GM12878 (cell line): ENCODE results near the gene MOAP1. TPM values are rescaled to one million over a fixed set of nuclear protein-coding genes. Genes with fewer than 3 reads are reported as not detected.

ENCODE experiments used
- CBX3 ChIP-seq: fragments of 200-600 bp; sonication (generic); IDR thresholded peaks from 2 replicates; pipeline ENCODE4 v1.6.1; 2016; ENCODE audit warnings: low read depth, borderline replicate concordance
- EGR1 ChIP-seq, 2 experiments: IDR thresholded peaks; 1 replicate in 1 of 2; 2 replicates in 1 of 2; pipeline ENCODE4 v1.6.1; 2011 to 2012; ENCODE audit warnings: low read depth in 2 of 2, low read length in 2 of 2, borderline replicate concordance in 1 of 2, mild to moderate bottlenecking in 1 of 2, moderate library complexity in 1 of 2
- EP300 ChIP-seq, 2 experiments: fragments of 150-350 bp in 1 of 2; IDR thresholded peaks; 2 replicates each; pipeline ENCODE4 v1.6.1; 2011 to 2012; ENCODE audit warnings: low read depth in 2 of 2, low read length in 2 of 2, borderline replicate concordance in 1 of 2, improper control_type of control experiment in 1 of 2, inconsistent platforms in 1 of 2; ENCODE audit not compliant: control insufficient read depth in 1 of 2
- JUND ChIP-seq: IDR thresholded peaks from 2 replicates; pipeline ENCODE4 v1.6.1; 2012; ENCODE audit warnings: low read depth, mild to moderate bottlenecking, low read length, improper control_type of control experiment, moderate library complexity
- KLF5 ChIP-seq: fragments of 450-650 bp; IDR thresholded peaks from 2 replicates; pipeline ENCODE4 v1.6.1; 2014; ENCODE audit warnings: mild to moderate bottlenecking; ENCODE audit not compliant: partially characterized antibody
- MEF2B ChIP-seq: fragments of 450-650 bp; IDR thresholded peaks from 2 replicates; pipeline ENCODE4 v1.6.1; 2018; ENCODE audit warnings: mild to moderate bottlenecking, moderate library complexity; ENCODE audit not compliant: partially characterized antibody, poor library complexity, severe bottlenecking
- MYC ChIP-seq: IDR thresholded peaks from 2 replicates; pipeline ENCODE4 v1.6.1; 2011; ENCODE audit warnings: mild to moderate bottlenecking, low read length, moderate library complexity, inconsistent platforms; ENCODE audit not compliant: insufficient read depth, insufficient replicate concordance, insufficient read length, severe bottlenecking
- NR2F1 ChIP-seq: fragments of 450-650 bp; conservative IDR thresholded peaks from 2 replicates; pipeline ENCODE4 v1.6.1; 2017; ENCODE audit warnings: mild to moderate bottlenecking
- RCOR1 ChIP-seq: conservative IDR thresholded peaks from 2 replicates; pipeline ENCODE4 v1.6.1; 2012; ENCODE audit warnings: low read depth, low read length, improper control_type of control experiment
- RELA ChIP-seq: fragments of 450-650 bp; IDR thresholded peaks from 2 replicates; pipeline ENCODE4 v1.8.0; 2014; ENCODE audit warnings: borderline replicate concordance; ENCODE audit not compliant: partially characterized antibody
- YY1 ChIP-seq: IDR thresholded peaks from 2 replicates; pipeline ENCODE4 v1.6.1; 2011; ENCODE audit warnings: low read depth, mild to moderate bottlenecking, low read length
- polyA plus RNA-seq, 11 experiments: library from polyadenylated mRNA; depleted of rRNA in 4 of 11; unstranded in 6 of 11; stranded (reverse) in 5 of 11; fragments of >200 nt; fragmentation: Nextera tagmentation in 4 of 11; fragmentation: Illumina TruSeq in 1 of 11; extraction: Ambion mirVana in 4 of 11; extraction: Trizol in 1 of 11; gene quantifications; 1 replicate in 1 of 11; 2 replicates in 10 of 11; pipeline versions ENCODE4 v1.2.1 to v1.2.3, GENCODE V29; 2011 to 2016; ENCODE audit warnings: inconsistent platforms in 2 of 11, missing spikeins in 2 of 11, low read depth in 1 of 11
- total RNA-seq, 4 experiments: library from RNA; depleted of rRNA in 3 of 4; stranded (reverse); fragments of >200 nt in 3 of 4; fragmentation: Illumina TruSeq in 1 of 4; extraction: Trizol in 1 of 4; gene quantifications; 2 replicates each; pipeline versions ENCODE4 v1.2.1 to v1.2.3, GENCODE V29; 2013 to 2021
- TF ChIP-seq, protein P1 (sequence below): fragments of 450-650 bp; IDR thresholded peaks from 2 replicates; pipeline ENCODE4 v1.6.1; 2017; ENCODE audit warnings: antibody characterized with exemption, mild to moderate bottlenecking, moderate library complexity
- TF ChIP-seq, protein P2 (sequence below): IDR thresholded peaks from 2 replicates; pipeline ENCODE4 v1.6.1; 2012; ENCODE audit warnings: low read depth, low read length, improper control_type of control experiment
- TF ChIP-seq, protein P3 (sequence below): IDR thresholded peaks from 2 replicates; pipeline ENCODE4 v1.6.1; 2012; ENCODE audit warnings: mild to moderate bottlenecking, low read depth, low read length
- TF ChIP-seq, protein P4 (sequence below): fragments of 450-650 bp; IDR thresholded peaks from 2 replicates; pipeline ENCODE4 v1.6.1; 2016; ENCODE audit warnings: mild to moderate bottlenecking

The MOAP1 gene
- total and polyA plus RNA-seq, 10 of the 15 experiments (the other 5 are each of a cell fraction or from before 2014, with no cell fraction given), result 3.1 to 51.9 (median 11.4) TPM

DNA sequence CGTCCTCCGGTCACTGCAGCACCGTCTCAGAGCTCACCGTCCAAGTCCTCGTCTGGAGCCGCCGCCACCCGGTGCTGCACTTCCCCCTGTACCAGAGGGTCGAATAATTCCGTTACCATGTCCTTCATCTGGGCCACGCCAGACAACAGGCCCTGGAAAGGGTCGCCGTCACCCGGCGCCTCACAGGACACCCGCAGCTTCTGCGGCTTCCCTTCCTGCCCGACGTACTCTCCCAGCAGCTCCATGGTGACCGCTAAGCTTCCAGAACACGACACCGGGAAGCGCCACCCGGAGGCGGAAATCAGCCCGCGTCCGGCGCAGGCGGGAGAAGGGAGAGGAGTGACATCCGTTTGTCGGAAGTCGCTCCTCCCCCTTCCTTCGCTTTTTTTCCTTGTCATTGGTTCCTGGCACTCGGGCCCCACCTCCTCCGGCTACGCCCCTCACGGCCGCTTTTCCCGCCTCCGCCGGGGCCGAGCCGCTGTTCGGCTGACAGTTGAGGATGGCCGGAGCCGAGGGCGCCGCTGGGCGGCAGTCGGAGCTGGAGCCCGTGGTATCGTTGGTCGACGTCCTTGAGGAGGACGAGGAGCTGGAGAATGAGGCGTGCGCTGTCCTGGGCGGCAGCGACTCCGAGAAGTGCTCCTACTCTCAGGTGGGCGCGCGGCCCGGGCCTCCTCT is 22.2 kb upstream of the MOAP1 start, which contains the start of the genes GON7 and UBR7 (continued):
- TF ChIP-seq, protein P1, sequence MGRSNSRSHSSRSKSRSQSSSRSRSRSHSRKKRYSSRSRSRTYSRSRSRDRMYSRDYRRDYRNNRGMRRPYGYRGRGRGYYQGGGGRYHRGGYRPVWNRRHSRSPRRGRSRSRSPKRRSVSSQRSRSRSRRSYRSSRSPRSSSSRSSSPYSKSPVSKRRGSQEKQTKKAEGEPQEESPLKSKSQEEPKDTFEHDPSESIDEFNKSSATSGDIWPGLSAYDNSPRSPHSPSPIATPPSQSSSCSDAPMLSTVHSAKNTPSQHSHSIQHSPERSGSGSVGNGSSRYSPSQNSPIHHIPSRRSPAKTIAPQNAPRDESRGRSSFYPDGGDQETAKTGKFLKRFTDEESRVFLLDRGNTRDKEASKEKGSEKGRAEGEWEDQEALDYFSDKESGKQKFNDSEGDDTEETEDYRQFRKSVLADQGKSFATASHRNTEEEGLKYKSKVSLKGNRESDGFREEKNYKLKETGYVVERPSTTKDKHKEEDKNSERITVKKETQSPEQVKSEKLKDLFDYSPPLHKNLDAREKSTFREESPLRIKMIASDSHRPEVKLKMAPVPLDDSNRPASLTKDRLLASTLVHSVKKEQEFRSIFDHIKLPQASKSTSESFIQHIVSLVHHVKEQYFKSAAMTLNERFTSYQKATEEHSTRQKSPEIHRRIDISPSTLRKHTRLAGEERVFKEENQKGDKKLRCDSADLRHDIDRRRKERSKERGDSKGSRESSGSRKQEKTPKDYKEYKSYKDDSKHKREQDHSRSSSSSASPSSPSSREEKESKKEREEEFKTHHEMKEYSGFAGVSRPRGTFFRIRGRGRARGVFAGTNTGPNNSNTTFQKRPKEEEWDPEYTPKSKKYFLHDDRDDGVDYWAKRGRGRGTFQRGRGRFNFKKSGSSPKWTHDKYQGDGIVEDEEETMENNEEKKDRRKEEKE, result no peak
- TF ChIP-seq KLF5 (no peak), RELA (peak; percentile 15), NR2F1 (peak; percentile 25; the same call in 1 of the 2 replicates), RCOR1 (no peak), CBX3 (no peak), MYC (no peak), JUND (no peak), EGR1 (IDR thresholded peaks at IDR 0.05; ENCODE audit: borderline replicate concordance in 1 of 2, low read depth in 2 of 2, low read length in 2 of 2) (peak in 1 of 2 experiments; percentile 37; a peak in 1 of 3 replicates), YY1 (no peak; the same call in none of the 2 replicates), MEF2B (no peak), EP300 (IDR thresholded peaks at IDR 0.05; ENCODE audit: borderline replicate concordance in 1 of 2, control insufficient read depth in 1 of 2, low read depth in 2 of 2, low read length in 2 of 2) (0 out of 4 replicates have a peak, but pooled peaks of 1 of the 2 experiments have one; percentile 21)
- TF ChIP-seq, protein P2, sequence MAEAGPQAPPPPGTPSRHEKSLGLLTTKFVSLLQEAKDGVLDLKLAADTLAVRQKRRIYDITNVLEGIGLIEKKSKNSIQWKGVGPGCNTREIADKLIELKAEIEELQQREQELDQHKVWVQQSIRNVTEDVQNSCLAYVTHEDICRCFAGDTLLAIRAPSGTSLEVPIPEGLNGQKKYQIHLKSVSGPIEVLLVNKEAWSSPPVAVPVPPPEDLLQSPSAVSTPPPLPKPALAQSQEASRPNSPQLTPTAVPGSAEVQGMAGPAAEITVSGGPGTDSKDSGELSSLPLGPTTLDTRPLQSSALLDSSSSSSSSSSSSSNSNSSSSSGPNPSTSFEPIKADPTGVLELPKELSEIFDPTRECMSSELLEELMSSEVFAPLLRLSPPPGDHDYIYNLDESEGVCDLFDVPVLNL, result peak; percentile 83
- TF ChIP-seq, protein P3, sequence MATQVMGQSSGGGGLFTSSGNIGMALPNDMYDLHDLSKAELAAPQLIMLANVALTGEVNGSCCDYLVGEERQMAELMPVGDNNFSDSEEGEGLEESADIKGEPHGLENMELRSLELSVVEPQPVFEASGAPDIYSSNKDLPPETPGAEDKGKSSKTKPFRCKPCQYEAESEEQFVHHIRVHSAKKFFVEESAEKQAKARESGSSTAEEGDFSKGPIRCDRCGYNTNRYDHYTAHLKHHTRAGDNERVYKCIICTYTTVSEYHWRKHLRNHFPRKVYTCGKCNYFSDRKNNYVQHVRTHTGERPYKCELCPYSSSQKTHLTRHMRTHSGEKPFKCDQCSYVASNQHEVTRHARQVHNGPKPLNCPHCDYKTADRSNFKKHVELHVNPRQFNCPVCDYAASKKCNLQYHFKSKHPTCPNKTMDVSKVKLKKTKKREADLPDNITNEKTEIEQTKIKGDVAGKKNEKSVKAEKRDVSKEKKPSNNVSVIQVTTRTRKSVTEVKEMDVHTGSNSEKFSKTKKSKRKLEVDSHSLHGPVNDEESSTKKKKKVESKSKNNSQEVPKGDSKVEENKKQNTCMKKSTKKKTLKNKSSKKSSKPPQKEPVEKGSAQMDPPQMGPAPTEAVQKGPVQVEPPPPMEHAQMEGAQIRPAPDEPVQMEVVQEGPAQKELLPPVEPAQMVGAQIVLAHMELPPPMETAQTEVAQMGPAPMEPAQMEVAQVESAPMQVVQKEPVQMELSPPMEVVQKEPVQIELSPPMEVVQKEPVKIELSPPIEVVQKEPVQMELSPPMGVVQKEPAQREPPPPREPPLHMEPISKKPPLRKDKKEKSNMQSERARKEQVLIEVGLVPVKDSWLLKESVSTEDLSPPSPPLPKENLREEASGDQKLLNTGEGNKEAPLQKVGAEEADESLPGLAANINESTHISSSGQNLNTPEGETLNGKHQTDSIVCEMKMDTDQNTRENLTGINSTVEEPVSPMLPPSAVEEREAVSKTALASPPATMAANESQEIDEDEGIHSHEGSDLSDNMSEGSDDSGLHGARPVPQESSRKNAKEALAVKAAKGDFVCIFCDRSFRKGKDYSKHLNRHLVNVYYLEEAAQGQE, result 0 out of 2 replicates have a peak, but pooled peaks have one; percentile 11
- TF ChIP-seq, protein P4, sequence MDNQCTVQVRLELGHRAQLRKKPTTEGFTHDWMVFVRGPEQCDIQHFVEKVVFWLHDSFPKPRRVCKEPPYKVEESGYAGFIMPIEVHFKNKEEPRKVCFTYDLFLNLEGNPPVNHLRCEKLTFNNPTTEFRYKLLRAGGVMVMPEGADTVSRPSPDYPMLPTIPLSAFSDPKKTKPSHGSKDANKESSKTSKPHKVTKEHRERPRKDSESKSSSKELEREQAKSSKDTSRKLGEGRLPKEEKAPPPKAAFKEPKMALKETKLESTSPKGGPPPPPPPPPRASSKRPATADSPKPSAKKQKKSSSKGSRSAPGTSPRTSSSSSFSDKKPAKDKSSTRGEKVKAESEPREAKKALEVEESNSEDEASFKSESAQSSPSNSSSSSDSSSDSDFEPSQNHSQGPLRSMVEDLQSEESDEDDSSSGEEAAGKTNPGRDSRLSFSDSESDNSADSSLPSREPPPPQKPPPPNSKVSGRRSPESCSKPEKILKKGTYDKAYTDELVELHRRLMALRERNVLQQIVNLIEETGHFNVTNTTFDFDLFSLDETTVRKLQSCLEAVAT, result no peak
